ENCODE results near the gene KLHL9. TPM values are rescaled to one million over a fixed set of nuclear protein-coding genes. Genes with fewer than 3 reads are reported as not detected.

The KLHL9 gene
- polyA plus RNA-seq, 1 of the 3 experiments (the other 2 are of a cell fraction): 6.8 TPM

DNA sequence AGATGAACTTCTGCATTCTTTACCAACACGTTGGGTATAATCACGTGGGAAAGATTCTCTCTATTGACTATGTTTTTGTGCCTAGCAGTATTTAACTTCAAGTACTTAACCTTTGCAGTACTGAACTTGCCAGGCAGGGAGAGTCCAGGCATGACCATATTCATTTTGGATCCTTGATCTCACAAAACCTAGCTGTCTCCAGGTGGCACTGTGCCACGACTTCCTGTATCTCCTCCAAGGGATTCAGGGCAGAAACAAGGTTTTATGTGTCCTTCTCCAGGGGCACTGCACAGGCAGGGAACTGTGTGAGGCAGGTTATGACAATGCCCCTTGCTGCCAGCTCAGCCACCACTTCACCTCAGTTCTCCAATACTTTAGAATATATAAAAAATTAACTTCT is 18.3 kb downstream of the KLHL9 start:
- POLR2A ChIA-PET: no interaction called here
- Histone ChIP-seq H3K9ac (no peak overlapping the region), H3K79me2 (ENCODE audit: insufficient read depth) (no peaks in the 10 kb centered on the region), H3K9me2 (no peaks in the 10 kb centered on the region), H3K36me3 (replicated peaks in 1 of 2; ENCODE audit: control insufficient read depth in 1 of 2, insufficient read depth in 2 of 2, low read length in 1 of 2) (peaks cover 3 to 8% of the 10 kb centered on the region in 2 experiments), H3K27ac (ENCODE audit: low read depth in 2 of 2, low read length in 1 of 2) (no peak overlapping the region), H3K27me3 (ENCODE audit: insufficient read depth) (no peaks in the 10 kb centered on the region; the same call in 1 of the 2 replicates), H3K4me1 (ENCODE audit: control insufficient read depth in 1 of 2, insufficient read depth in 2 of 2, low read depth in 1 of 2, low read length in 1 of 2) (no peaks in the 10 kb centered on the region), H3K4me2 (no peak overlapping the region), H3K9me3 (no peaks in the 10 kb centered on the region), H2AFZ (ENCODE audit: low read depth) (no peak overlapping the region), H3F3A (replicated peaks; ENCODE audit: insufficient read depth) (no peaks in the 10 kb centered on the region), H3K4me3 (ENCODE audit: low read depth in 2 of 2, low read length in 1 of 2) (no peak overlapping the region), H4K20me1 (ENCODE audit: insufficient read depth) (no peaks in the 10 kb centered on the region)
- TF ChIP-seq, protein P1, sequence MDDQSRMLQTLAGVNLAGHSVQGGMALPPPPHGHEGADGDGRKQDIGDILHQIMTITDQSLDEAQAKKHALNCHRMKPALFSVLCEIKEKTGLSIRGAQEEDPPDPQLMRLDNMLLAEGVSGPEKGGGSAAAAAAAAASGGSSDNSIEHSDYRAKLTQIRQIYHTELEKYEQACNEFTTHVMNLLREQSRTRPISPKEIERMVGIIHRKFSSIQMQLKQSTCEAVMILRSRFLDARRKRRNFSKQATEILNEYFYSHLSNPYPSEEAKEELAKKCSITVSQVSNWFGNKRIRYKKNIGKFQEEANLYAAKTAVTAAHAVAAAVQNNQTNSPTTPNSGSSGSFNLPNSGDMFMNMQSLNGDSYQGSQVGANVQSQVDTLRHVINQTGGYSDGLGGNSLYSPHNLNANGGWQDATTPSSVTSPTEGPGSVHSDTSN (IDR thresholded peaks at IDR 0.05): no peak
- TF ChIP-seq, protein P2, sequence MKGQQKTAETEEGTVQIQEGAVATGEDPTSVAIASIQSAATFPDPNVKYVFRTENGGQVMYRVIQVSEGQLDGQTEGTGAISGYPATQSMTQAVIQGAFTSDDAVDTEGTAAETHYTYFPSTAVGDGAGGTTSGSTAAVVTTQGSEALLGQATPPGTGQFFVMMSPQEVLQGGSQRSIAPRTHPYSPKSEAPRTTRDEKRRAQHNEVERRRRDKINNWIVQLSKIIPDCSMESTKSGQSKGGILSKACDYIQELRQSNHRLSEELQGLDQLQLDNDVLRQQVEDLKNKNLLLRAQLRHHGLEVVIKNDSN (IDR thresholded peaks at IDR 0.05; ENCODE audit: borderline replicate concordance, low read depth): no peak
- TF ChIP-seq FOSL2 (IDR thresholded peaks at IDR 0.05; ENCODE audit: borderline replicate concordance, low read depth) (no peak), RFX5 (IDR thresholded peaks at IDR 0.05; ENCODE audit: low read length) (no peak), YY1 (IDR thresholded peaks at IDR 0.05; ENCODE audit: low read depth) (no peak), TEAD4 (IDR thresholded peaks at IDR 0.05; ENCODE audit: borderline replicate concordance, insufficient read depth) (no peak), EP300 (IDR thresholded peaks at IDR 0.05; ENCODE audit: borderline replicate concordance in 1 of 2, low read depth in 1 of 2, low read length in 1 of 2) (no peak), RAD21 (IDR thresholded peaks at IDR 0.05; ENCODE audit: low read length) (no peak), RCOR1 (IDR thresholded peaks at IDR 0.05; ENCODE audit: low read length) (no peak), EZH2phosphoT487 (IDR thresholded peaks at IDR 0.05; ENCODE audit: borderline replicate concordance, low read depth) (no peak)
- TF ChIP-seq, protein P3, sequence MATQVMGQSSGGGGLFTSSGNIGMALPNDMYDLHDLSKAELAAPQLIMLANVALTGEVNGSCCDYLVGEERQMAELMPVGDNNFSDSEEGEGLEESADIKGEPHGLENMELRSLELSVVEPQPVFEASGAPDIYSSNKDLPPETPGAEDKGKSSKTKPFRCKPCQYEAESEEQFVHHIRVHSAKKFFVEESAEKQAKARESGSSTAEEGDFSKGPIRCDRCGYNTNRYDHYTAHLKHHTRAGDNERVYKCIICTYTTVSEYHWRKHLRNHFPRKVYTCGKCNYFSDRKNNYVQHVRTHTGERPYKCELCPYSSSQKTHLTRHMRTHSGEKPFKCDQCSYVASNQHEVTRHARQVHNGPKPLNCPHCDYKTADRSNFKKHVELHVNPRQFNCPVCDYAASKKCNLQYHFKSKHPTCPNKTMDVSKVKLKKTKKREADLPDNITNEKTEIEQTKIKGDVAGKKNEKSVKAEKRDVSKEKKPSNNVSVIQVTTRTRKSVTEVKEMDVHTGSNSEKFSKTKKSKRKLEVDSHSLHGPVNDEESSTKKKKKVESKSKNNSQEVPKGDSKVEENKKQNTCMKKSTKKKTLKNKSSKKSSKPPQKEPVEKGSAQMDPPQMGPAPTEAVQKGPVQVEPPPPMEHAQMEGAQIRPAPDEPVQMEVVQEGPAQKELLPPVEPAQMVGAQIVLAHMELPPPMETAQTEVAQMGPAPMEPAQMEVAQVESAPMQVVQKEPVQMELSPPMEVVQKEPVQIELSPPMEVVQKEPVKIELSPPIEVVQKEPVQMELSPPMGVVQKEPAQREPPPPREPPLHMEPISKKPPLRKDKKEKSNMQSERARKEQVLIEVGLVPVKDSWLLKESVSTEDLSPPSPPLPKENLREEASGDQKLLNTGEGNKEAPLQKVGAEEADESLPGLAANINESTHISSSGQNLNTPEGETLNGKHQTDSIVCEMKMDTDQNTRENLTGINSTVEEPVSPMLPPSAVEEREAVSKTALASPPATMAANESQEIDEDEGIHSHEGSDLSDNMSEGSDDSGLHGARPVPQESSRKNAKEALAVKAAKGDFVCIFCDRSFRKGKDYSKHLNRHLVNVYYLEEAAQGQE (IDR thresholded peaks at IDR 0.05; ENCODE audit: low read depth, low read length): no peak
- 0% methylated on average over 3 of the region's 3 CpGs for WGBS (ENCODE audit: low lambda C conversion rate)
- DNase-seq: no peak
- CTCF ChIA-PET: interaction anchor here (3.4 to 13.7 kb wide), 2 partner anchors 10 to 77 kb away, joined by 9 to 239 read pairs; no protein-coding TSS in a partner anchor

Data from SK-N-SH (cell line).